Astrocyte (in vitro differentiated cells and primary cell): ENCODE data around the gene SZRD1. TPM values are rescaled to one million over a fixed set of nuclear protein-coding genes. Genes with fewer than 3 reads are reported as not detected.
A peak's percentile ranks its signal among the peaks of the same experiment; 100 is the strongest.

Experiments
- DNase-seq: peaks from one replicate; pipeline ENCODE4 v3.0.0-alpha.2; 2010; ENCODE audit warnings: low read depth
- FAIRE-seq: peaks from 2 replicates; lab custom pipeline; 2011; peaks lifted over from hg19 to GRCh38; lab: Jason Lieb, UNC
- H2AFZ ChIP-seq: 2 replicates; pipeline ENCODE4 v1.6.0; 2012; ENCODE audit warnings: low read depth, low read length, inconsistent platforms
- H3K27ac ChIP-seq: 2 replicates; pipeline ENCODE4 v1.5.1; 2011; ENCODE audit warnings: low read depth, low read length, inconsistent platforms
- H3K27me3 ChIP-seq: 2 replicates; pipeline ENCODE4 v1.6.0; 2011; ENCODE audit warnings: low read length, inconsistent platforms; ENCODE audit not compliant: insufficient read depth
- H3K36me3 ChIP-seq: 2 replicates; pipeline ENCODE4 v1.5.1; 2011; ENCODE audit warnings: low read length, inconsistent platforms; ENCODE audit not compliant: insufficient read depth
- H3K4me1 ChIP-seq: 2 replicates; pipeline ENCODE4 v1.5.1; 2011; ENCODE audit warnings: low read length, inconsistent platforms; ENCODE audit not compliant: insufficient read depth
- H3K4me2 ChIP-seq: 2 replicates; pipeline ENCODE4 v1.6.0; 2012; ENCODE audit warnings: low read length, inconsistent platforms
- H3K4me3 ChIP-seq: 2 replicates; pipeline ENCODE4 v1.5.1; 2011; ENCODE audit warnings: low read depth, mild to moderate bottlenecking, low read length, inconsistent platforms; ENCODE audit not compliant: insufficient read depth
- H3K79me2 ChIP-seq: 2 replicates; pipeline ENCODE4 v1.6.0; 2012; ENCODE audit warnings: mild to moderate bottlenecking, low read length, inconsistent platforms; ENCODE audit not compliant: insufficient read depth
- H3K9ac ChIP-seq: 2 replicates; pipeline ENCODE4 v1.6.0; 2012; ENCODE audit warnings: mild to moderate bottlenecking, low read length, inconsistent platforms
- H3K9me3 ChIP-seq: 2 replicates; pipeline ENCODE4 v1.5.1; 2012; ENCODE audit warnings: low read depth, mild to moderate bottlenecking, low read length, inconsistent platforms; ENCODE audit not compliant: insufficient read depth
- H4K20me1 ChIP-seq: 2 replicates; pipeline ENCODE4 v1.6.0; 2012; ENCODE audit warnings: low read length, inconsistent platforms; ENCODE audit not compliant: insufficient read depth
- H3K27ac Mint-ChIP-seq: one replicate; pipeline ENCODE4 v1.8.0; 2021; ENCODE audit warnings: mild to moderate bottlenecking, mixed read lengths; ENCODE audit not compliant: unreplicated experiment
- H3K27me3 Mint-ChIP-seq: one replicate; pipeline ENCODE4 v1.8.0; 2021; ENCODE audit warnings: low read depth, mixed read lengths; ENCODE audit not compliant: unreplicated experiment
- H3K36me3 Mint-ChIP-seq: one replicate; pipeline ENCODE4 v1.8.0; 2021; ENCODE audit warnings: low read depth, mixed read lengths; ENCODE audit not compliant: unreplicated experiment
- H3K4me1 Mint-ChIP-seq: one replicate; pipeline ENCODE4 v1.8.0; 2021; ENCODE audit warnings: low read depth, mixed read lengths; ENCODE audit not compliant: unreplicated experiment
- H3K4me3 Mint-ChIP-seq: one replicate; pipeline ENCODE4 v1.8.0; 2021; ENCODE audit warnings: mild to moderate bottlenecking, moderate library complexity, mixed read lengths; ENCODE audit not compliant: unreplicated experiment
- H3K9me3 Mint-ChIP-seq: one replicate; pipeline ENCODE4 v1.8.0; 2021; ENCODE audit warnings: mild to moderate bottlenecking, mixed read lengths; ENCODE audit not compliant: unreplicated experiment
- CTCF ChIP-seq: IDR thresholded peaks from 2 replicates; pipeline ENCODE4 v1.5.1; 2011; ENCODE audit warnings: low read depth, mild to moderate bottlenecking, inconsistent platforms, low read length, moderate library complexity; ENCODE audit not compliant: insufficient read depth
- EZH2 ChIP-seq: IDR thresholded peaks from 2 replicates; pipeline ENCODE4 v1.6.1; 2012; ENCODE audit warnings: mild to moderate bottlenecking, low read length, inconsistent platforms; ENCODE audit not compliant: insufficient read depth
- total RNA-seq: library from RNA; stranded (reverse); gene quantifications from 2 replicates; pipeline ENCODE4 v1.2.1, GENCODE V29; 2021

SZRD1 gene
- total RNA-seq, 1 donor from 2014 or later = 165 TPM

DNA sequence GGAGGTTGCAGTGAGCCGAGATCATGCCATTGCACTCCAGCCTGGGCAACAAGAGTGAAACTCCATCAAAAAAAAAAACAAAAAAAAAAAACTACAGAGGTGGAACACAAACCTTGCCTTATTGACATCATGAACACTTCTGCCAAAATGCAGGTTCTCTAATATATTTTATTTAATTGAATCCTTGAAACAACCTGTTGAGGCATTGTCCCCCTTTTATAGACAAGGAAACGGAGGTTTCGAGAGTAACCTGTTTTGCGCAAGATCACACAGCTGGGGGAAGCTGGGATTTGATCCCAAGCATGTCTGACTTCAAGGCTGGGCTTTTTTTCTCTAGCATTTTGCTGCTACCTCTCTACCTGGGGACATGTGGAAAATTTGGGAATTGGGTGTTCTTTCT is 2.8 kb downstream of the SZRD1 start:
- H3K36me3 ChIP-seq = no peaks in the 10 kb centered on the region
- no peak overlapping the region for H3K9ac ChIP-seq
- H3K27me3 ChIP-seq = no peaks in the 10 kb centered on the region
- no peak overlapping the region for H2AFZ ChIP-seq
- no peak overlapping the region for H3K4me3 ChIP-seq
- Mint-ChIP-seq H3K27ac (no peak overlapping the region), H3K27me3 (no peaks in the 10 kb centered on the region), H3K4me1 (peaks cover 34% of the 10 kb centered on the region), H3K36me3 (no peaks in the 10 kb centered on the region), H3K9me3 (no peaks in the 10 kb centered on the region), H3K4me3 (no peak overlapping the region)
- peaks cover 27% of the 10 kb centered on the region for H3K4me1 ChIP-seq
- H3K9me3 ChIP-seq = no peaks in the 10 kb centered on the region
- no peak for TF ChIP-seq CTCF
- TF ChIP-seq EZH2 = no peak
- no peak for DNase-seq
- peaks cover 73% of the 10 kb centered on the region for H3K79me2 ChIP-seq
- peaks cover 57% of the 10 kb centered on the region for H4K20me1 ChIP-seq
- H3K4me2 ChIP-seq = no peak overlapping the region
- H3K27ac ChIP-seq = no peak overlapping the region
- FAIRE-seq = no peak

DNA sequence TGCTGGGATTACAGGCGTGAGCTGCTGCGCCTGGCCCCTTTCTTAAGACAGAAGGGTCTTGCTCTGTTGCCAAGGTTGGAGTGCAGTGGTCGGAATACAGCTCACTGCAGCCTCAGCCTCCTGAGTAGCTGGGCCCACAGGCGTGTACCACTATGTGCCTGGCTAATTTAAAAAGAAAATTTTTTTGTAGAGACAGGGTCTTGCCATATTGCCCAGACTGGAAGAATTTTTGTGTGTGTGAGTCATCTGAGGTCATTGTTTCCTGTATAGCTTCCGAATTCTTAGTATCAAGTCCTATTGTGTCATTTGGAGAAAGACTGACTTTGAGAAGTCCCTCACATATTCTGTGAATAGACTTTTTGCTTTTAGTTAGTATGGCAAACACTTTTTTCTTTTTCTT is 4.7 kb downstream of the SZRD1 start:
- Mint-ChIP-seq H3K27me3 (no peaks in the 10 kb centered on the region), H3K36me3 (no peaks in the 10 kb centered on the region), H3K27ac (peak overlapping the region; percentile 89), H3K4me1 (peaks cover 47% of the 10 kb centered on the region), H3K4me3 (peak overlapping the region; percentile 14), H3K9me3 (no peaks in the 10 kb centered on the region)
- Histone ChIP-seq H3K4me2 (peak overlapping the region; percentile 38), H3K4me3 (no peak overlapping the region), H3K27me3 (no peaks in the 10 kb centered on the region), H2AFZ (no peak overlapping the region), H4K20me1 (peaks cover 75% of the 10 kb centered on the region), H3K4me1 (peaks cover 42% of the 10 kb centered on the region), H3K36me3 (no peaks in the 10 kb centered on the region), H3K9ac (no peak overlapping the region), H3K27ac (peak overlapping the region; percentile 37), H3K9me3 (no peaks in the 10 kb centered on the region), H3K79me2 (peaks cover 92% of the 10 kb centered on the region)
- FAIRE-seq = no peak
- DNase-seq = peak; percentile 71
- TF ChIP-seq EZH2 = no peak
- TF ChIP-seq CTCF = no peak

GRCh38 chr1:16372535-16373285 is 5.7 kb downstream of the SZRD1 start:
- Histone ChIP-seq H4K20me1 (peaks cover 85% of the 10 kb centered on the region), H3K79me2 (peaks cover 98% of the 10 kb centered on the region), H3K4me2 (peak overlapping the region; percentile 38), H3K9me3 (no peaks in the 10 kb centered on the region), H2AFZ (no peak overlapping the region), H3K4me3 (no peak overlapping the region), H3K27ac (peak overlapping the region; percentile 34), H3K4me1 (peaks cover 49% of the 10 kb centered on the region), H3K36me3 (no peaks in the 10 kb centered on the region), H3K9ac (no peak overlapping the region), H3K27me3 (no peaks in the 10 kb centered on the region)
- FAIRE-seq (no peak), DNase-seq (no peak)
- H3K4me3 Mint-ChIP-seq = peak overlapping the region; percentile 46
- no peaks in the 10 kb centered on the region for H3K36me3 Mint-ChIP-seq
- peak overlapping the region; percentile 89 for H3K27ac Mint-ChIP-seq
- H3K27me3 Mint-ChIP-seq = no peaks in the 10 kb centered on the region
- no peak for TF ChIP-seq CTCF
- no peak for TF ChIP-seq EZH2
- H3K4me1 Mint-ChIP-seq = peaks cover 55% of the 10 kb centered on the region
- H3K9me3 Mint-ChIP-seq = no peaks in the 10 kb centered on the region
